Activated gamma-delta T cell treated with anti-CD3 and anti-CD28 coated beads, Interleukin-2, amount 50 U/mL, for 16 hours (primary cell): Measurements from ENCODE around the gene ANKRD28.
"Not testable (repeated sequence)": the region's sequence is repeated elsewhere in the genome, so short reads cannot be mapped to it uniquely, and the experiment has no call there.

ENCODE experiments used
- DNase-seq: peaks from one replicate; pipeline ENCODE4 v3.0.0-alpha.2; 2020; ENCODE audit warnings: low read depth

Gene ANKRD28

DNA sequence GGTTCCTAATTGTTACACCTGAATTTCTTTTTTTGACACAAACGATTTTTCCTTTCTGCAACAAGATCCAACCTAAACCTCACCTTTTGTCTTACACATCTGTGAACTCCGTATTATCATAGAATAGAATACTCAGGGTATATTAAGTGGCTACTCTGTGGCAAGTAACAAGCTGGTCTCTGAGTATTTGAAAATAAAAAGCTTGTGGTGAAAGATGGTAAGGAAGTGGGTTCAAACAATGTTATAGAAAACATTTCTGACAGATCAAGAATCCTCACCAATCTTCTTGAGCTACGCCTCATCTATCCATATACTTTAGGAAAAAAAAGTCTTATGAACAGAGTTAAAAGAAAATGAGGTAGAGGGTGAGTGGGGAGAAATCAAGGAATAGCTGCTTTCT lies 3.5 kb upstream of the ANKRD28 start:
- no peak for DNase-seq

DNA sequence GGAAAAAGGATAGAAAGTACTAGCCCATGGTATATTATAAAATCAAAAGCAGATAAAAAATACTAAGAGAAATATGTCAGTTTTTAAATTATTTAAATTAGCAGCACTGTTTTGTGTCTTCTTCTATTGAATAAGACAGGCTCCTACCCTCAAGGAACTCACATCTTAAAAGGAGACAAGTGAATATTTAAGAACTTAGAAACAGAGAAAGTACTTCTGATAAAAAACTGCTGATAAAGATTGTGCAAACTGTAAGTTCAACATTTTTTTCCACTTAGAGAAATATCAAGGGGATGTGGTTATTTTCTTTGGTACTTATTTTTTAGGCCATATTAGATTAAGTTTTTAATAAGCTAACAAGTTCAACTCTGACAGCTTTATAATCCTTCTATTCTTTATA lies 3.0 kb upstream of the ANKRD28 start:
- no peak for DNase-seq

DNA sequence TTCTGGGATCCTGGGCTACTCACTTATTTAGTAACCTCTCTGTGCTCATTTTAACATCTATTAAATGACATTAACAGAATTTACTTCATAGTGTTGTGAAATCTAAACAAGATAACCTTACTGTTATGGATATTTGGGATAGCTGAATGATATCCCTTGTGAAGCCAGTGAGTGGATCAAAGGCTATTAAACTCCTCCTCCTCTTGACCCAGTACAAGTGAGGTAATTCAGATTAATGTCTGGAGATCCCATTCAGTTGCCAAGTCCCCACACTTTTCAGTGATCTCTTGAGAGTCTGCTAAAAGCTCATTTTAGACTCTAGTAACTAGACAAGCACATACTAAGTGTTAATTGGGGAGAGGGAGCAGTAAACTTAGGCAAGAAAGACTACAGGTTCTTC lies 2.5 kb upstream of the ANKRD28 start:
- no peak for DNase-seq

DNA sequence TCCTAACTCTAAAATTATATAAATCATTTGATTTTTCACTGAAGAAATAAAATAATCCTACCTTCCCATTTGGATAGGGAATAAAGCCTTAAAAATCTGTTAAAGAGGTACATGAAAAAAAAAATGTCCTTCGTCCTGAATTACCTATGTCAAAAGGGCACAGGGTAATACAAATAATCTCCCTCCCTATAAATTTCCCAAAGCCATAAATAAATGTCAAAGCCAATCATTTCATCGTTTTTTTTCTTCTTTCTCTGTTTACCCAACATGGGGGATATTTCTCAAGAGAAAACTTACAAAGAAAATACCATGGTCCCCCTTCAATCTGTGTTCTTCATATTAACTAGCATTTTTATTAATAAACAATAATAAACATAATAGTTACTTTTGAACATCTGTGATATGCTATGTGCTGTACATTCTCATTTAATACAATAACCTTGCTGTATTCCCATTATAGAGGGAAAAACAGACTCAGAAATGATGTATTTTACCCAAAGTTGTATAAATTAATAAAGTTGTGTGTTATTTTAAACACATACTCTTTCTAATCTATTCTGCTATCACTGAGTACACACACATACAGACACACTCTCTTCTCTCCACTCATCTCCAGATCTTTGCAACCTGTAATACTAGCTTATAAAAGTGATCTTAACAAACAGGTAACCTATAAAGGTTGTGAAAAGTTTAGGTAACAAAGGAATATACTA lies 910 bp upstream of the ANKRD28 start:
- no peak for DNase-seq

DNA sequence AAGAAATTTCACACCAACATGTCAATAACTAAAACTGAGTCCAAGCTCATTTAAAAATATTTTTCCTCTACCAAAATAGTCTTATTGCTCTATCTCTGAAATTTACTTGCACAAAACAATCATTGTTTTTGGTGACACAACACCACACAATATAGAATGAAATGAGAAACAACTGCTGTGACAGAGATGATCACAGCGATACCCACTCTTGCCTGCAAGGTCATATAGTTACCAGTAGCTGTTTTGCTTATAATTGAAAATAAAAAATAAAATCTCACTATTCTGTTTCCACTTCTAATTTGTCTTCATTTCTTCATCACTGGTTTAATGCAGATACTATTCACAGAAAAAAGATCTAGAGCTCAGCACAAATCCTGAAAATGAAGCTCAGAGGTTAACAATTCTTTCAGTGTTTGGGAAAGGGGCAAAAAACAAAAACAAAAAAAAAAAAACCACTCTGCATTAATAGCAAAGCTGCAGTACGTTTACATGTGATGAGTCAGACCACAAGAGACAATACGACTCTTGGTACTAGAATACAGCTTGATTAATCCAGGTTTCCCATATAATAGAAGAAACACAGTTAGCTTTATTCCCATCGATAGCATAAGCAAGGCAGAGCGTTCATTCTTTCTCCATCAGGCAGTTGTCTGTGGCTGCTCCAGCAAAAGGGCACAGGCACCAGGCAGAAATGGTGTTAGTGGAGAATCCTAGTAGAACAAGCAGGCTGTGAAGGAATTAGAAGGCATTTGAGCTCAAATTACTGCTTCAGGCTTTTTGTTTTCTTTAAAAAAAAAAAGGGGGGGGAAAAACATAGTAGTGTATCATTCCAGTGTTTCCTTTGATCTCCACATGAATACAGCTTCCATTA lies 773 bp downstream of the ANKRD28 start:
- no peak for DNase-seq

DNA sequence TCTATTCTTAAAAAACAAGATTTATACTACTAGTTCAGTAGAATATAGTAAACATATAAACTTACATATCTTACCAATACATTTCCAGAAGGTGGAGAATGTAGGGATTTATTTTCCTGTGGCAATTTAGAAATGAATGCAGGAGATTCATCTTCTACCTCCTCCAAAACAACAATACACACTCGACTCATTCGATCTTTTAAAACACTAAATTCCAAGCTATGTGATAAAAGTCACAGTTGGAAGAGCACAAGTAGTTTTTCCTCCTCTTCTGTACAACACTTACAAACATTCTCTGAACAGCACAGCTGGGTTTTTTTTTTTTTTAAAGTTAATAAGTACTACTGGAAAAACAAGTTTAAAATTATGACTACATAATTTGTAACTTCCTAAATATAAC lies 1.4 kb downstream of the ANKRD28 start:
- DNase-seq = no peak

DNA sequence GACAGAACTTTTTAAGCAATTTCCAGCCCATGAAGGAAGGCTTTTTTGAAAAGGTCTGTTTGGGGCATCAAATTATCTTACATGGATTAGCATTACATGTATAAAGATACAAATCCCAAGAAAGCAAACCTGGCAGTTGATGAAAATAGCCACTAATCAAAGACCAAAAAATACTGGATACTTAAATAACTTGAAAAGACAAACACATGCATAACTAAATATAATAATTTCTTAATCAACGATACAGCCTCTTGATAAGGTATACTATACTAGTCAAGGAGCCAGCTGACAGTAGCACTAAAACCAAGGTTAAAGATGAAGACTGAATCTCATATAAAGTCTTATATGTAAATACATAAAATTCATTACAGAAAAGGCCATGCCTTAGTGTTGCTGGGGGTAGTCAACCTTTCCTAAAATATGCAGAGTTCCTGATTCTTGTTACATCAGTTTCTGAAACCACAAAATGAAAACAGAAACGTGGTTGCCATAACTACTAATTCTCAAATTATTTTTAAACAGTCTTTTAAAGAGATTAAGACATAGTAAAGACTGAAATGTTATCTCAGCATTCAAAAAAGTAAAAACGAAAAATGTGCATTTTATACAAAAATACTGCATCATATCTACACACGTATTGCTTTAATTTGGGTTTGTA lies 2.0 kb downstream of the ANKRD28 start:
- DNase-seq = no peak

DNA sequence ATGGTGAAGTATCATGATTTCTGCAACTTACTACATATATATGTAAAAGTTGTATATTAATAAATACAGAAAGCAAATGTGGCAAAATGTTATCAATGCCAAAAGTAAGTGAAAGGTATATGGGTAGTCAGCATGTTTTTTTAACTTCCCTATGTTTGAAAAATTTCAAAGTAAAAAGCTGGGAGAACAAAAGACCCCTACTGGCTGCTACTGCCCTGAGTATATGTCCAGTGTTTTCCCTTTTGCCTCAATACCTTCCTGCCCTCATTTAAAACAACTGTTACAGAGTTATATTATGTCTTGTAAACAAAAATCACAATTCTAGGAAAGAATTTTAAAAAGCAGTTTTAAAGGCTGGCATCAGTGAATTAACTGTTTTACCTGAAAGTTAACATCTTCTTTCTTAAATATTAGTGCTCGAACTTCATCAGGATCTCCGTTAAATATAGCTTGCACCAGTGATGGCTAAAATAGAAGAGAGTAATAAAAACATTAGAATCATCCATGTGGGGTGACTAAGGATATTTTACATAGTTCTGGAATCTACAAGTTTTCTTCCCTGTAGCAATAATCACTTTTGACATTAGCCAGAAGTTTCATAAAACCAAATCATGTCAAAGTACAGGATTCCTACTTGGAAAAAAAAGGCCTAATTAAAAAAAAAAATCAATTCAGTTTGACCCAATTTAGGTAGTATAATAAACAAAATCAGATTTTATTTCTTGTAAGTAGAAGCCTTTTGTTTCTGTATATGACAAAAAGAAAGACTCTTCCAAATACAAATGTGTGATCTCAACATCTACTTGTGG lies 2.7 kb downstream of the ANKRD28 start:
- no peak for DNase-seq

DNA sequence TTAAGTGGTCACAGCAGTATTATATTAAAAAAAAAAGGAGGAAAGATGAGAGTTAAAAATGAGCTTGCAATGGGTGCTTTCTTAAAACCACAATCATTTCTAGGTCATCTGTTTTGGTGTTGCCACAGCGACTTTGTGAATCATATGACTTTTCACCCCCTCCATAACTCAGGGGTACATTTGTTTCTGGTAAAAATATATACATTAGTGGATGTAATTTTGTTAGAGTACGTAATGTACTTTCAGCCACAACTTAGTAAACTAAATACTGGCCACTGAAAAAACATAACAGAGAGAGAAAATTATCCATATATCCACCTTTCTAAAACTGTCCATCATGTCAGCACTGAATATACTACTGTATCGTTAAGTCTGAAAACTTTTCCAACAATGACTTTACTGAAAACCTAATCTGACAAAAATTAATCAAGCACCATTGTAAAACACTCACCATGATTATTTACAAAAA lies 3.4 kb downstream of the ANKRD28 start:
- no peak for DNase-seq

DNA sequence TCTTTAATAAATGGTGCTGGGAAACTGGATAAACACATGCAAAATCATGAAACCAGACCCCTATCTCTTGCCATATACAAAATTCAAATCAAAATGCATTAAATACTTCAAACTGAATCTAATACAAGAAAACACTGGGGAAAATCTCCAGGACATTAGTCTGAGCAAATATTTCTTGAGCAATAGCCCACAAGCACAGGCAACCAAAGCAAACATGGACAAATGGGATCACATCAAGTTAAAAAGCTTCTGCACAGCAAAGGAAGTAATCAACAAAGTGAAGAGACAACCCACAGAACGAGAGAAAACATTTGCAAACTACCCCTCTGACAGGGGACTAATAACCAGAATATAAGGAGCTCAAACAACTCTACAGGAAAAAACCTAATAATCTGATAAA lies 6.3 kb downstream of the ANKRD28 start:
- no peak for DNase-seq

DNA sequence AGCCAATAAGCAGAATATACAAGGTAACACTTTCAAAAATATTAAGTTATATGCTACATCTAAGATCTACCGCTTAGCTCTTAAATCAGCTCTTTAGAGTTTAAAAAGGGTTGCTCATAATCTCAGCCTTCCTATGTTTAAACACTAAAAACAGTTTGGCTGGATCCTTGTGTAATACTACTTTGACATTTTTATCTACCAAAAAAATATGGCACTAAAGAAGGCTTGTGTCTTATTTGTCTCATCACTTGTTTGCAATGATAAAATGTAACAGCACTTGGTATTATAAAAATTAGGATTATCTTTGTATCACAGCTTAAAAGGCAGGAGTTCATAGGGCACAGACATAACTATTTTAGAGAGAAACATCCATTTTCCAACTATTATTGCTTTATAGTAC lies 9.8 kb downstream of the ANKRD28 start:
- no peak for DNase-seq

DNA sequence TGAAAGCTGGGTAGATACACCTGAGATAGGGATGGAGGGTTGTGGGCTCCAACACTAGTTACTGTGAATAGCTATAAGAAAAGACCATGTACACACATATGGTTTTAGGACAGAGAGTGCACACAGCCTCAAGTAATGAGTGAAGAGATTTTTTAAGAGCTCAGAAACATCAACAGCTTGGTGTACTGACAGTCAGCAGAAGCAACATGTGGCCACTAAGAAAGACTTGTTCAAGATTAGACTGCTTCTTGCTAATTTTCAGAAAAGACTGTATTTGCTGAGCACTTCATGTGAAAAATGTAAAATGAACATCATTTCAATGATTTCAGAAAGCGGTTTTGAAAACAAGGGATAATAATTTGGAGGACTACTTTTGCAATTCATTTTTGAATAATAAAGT lies 10.3 kb downstream of the ANKRD28 start:
- DNase-seq = no peak

DNA sequence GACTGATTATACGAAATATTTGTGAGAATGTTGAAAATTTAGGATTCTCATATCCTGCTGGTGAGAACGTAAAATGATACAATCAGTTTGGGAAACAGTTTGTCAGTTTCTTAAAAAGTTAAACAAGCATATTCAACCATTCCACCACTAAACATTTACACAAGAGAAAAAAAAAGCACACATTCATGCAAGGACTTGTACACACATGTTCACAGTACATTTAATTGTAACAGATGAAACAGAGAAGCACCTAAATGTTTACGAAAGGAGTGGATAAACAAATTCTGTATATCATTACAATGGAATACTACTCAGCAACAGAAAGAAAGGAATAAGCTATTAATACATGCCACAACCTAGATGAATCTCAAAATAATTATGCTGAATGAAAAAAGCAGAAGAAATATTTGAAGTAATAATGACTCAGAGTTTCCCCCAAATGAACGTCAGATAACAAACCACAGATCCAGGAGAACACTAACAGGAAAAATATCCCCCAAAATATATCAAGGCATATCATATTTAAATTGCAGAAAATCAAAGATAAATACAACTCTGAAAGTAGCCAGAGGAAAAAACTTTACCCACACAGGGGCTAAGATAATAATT lies 14.3 kb downstream of the ANKRD28 start:
- no peak for DNase-seq

DNA sequence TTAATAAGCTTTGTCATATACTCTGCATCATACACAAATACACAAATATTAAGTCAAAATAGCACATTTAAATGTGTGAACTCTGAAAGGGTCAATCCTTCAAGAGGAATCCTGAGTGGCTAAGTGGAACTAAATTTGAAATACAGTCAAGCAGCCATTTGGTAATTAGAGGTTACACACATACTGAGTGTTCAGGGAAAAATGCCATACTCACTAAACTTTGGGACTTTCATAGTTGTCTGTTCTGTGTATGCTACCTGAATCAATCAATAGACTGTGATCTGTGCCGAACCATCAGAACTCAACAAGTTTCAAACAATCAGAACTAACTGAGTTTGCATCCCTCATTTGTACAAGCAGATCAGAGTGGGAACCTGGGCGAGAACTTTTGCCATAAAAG lies 15.3 kb downstream of the ANKRD28 start:
- no peak for DNase-seq

DNA sequence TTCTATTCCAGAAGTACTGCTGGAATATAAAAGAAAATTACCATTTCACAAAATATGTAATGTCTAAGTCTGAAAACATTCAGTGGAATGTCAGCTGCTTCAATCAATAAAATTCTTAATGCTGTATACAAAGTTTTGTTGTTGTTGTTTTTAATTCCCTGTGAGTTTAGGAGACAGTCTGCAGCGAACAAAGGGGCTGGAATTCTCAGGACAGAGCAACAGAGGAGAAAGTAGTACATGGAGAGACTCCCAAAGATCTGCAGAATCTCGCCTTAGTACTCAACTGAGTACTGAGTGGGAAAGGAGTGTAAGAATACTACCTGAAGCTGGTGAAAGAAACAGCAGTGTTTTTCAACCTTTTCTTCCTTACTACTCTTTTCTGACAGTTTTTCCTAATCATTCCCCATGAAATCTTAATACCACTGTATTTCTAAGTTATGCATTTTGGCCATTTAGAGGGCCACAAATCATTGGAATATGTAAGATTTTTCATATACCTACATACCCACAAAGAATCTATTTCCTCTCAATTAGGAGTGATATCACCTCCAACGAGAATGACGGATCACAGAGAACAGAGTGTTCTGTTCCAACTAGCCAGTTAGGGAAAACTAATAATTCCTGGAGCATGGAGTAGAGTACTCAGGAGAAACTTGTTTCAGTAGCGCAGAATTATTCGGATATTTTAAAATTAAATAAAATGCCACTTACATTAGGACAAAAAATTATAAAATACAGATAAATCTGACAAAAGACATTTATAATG lies 16.0 kb downstream of the ANKRD28 start:
- DNase-seq = no peak

DNA sequence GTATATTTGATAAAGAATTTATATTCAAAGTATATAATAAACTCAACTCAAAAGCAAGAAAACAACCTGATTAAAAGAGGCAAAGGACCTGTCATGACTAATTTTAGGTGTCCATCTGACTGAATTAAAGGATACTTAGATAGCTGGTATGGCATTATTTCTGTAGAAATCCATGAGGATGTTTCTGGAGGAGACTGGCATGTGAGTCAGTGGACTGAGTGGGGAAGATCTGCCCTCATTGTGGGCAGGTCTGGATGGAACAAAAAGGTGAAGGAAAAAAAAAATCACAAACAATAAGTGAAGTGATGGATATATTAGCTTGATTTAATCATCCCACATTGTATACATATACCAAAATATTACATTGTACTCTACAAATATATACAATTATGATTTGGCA lies 16.6 kb downstream of the ANKRD28 start:
- DNase-seq = no peak

DNA sequence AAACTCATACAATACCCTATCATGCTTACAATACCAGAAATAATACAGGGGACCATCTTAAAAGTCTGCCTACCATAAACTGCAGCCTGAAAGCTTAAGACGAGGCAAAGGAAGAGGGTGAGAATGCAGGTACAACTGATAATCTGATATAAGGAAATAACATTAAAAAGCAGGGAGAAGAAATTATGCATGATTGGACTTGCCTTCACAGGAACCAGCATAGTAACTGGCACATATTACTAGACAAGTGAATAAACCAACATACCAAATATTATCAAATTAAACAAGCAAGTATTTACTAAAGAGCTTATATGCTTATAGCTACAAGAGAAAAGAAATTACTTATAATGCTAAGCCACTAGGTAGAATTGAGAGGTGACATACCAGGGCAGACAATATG lies 18.7 kb downstream of the ANKRD28 start:
- DNase-seq = no peak

DNA sequence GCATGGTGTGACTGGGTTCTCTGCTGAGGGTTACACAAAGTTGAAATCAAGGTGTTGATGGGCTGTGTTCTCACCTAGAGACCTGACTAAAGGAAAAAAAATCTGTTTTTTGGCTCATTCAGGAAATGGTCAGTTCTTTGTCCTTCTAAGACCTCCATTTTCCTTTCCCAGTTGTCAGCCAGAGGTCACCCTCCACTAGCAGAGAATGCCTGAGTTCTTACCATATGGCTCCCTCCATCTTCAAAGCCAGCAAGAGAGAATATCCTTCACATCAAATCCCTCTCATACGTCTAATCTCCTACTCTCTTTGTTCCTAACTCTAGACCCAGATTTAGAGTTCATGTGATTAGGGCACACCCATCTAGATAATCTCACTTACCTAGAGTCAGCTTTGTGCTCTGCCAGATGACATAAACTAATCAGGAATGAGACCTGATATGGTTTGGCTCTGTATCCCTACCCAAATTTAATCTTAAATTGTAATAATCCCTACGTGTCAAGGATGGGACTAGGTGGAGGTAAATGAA lies 19.4 kb downstream of the ANKRD28 start:
- no peak for DNase-seq

DNA sequence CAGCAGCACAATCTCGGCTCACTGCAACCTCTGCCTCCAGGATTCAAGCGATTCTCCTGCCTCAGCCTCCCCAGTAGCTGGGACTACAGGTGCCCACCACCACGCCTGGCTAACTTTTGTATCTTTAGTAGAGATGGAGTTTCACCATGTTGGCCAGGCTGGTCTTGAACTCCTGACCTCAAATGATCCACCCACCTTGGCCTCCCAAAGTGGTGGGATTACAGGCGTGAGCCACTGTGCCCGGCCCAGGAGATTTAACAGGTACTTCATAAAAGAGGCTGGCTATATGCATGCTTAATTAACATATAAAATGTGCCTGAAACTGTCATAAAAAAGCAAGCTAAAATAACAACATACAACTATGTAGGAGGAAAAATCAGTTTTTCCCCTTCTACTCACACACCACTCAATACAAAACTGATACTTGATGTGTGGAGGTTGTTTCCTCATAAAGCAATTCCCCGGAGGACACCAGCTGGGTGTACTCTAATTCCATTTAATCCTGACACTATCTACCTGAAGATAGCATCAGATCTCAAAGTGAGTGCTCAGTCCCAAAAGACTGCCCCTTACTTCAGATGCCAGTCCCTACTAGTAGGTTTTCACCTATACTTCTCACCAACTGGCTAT lies 22.7 kb downstream of the ANKRD28 start:
- DNase-seq = not testable (repeated sequence)

DNA sequence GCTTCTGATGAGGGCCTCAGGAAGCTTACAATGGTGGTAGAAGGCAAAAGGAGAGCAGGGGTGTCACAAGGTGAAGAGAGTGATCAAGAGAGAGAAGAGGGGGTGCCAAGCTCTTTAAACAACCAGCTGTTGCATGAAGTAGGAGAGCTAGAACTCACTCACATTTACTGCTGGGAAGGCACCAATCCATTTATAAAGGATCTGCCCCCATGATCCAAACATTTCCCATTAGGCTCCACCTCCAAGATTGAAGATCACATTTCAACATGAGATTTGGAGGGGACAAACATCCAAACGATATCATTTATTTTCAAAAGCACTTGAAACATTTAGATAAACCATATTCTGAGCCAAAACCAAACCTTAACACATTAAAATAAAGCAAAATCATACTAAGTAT lies 26.3 kb downstream of the ANKRD28 start:
- DNase-seq = no peak
